GM19463 (cell line): ENCODE results near the gene KIF13A.
"Not testable (repeated sequence)": the region's sequence is repeated elsewhere in the genome, so short reads cannot be mapped to it uniquely, and the experiment has no call there.

Experiments
- ATAC-seq: cut with Tn5 transposase; IDR thresholded peaks from one replicate; pipeline ENCODE4 v1.9.1; 2021; ENCODE audit warnings: mild to moderate bottlenecking, moderate library complexity; ENCODE audit not compliant: unreplicated experiment

KIF13A gene

GRCh38 chr6:17935188-17936149 is 52.0 kb downstream of the KIF13A start:
- ATAC-seq, result no peak

- no peak for ATAC-seq
These were observed 53.7 kb downstream of the KIF13A start for GRCh38 chr6:17933716-17934115.

- ATAC-seq, result no peak
These were observed 55.0 kb downstream of the KIF13A start for GRCh38 chr6:17932330-17932852.

GRCh38 chr6:17931227-17931626 is 56.2 kb downstream of the KIF13A start:
- no peak for ATAC-seq

- no peak for ATAC-seq
These were observed 57.0 kb downstream of the KIF13A start for GRCh38 chr6:17930321-17930993.

- ATAC-seq, result no peak
These were observed 58.7 kb downstream of the KIF13A start for GRCh38 chr6:17928514-17929430.

GRCh38 chr6:17927705-17928104 is 59.7 kb downstream of the KIF13A start:
- ATAC-seq, result no peak

- no peak for ATAC-seq
These were observed 64.0 kb downstream of the KIF13A start for GRCh38 chr6:17923401-17923863.

GRCh38 chr6:17921454-17921853 is 66.0 kb downstream of the KIF13A start:
- ATAC-seq, result no peak

GRCh38 chr6:17919496-17919895 is 67.9 kb downstream of the KIF13A start:
- ATAC-seq, result no peak

GRCh38 chr6:17917837-17918763 is 69.3 kb downstream of the KIF13A start:
- ATAC-seq, result no peak

- no peak for ATAC-seq
These were observed 72.8 kb downstream of the KIF13A start for GRCh38 chr6:17914651-17915050.

GRCh38 chr6:17912521-17912920 is 74.9 kb downstream of the KIF13A start:
- ATAC-seq, result no peak

- not testable (repeated sequence) for ATAC-seq
These were observed 75.8 kb downstream of the KIF13A start for GRCh38 chr6:17911656-17912055.

- ATAC-seq, result no peak
These were observed 77.2 kb downstream of the KIF13A start for GRCh38 chr6:17910189-17910588.

GRCh38 chr6:17908831-17909230 is 78.6 kb downstream of the KIF13A start:
- no peak for ATAC-seq

GRCh38 chr6:17907406-17908229 is 79.8 kb downstream of the KIF13A start:
- no peak for ATAC-seq
